Kidney epithelial cell (primary cell): ENCODE measurements around the gene SNED1. TPM values are rescaled to one million over a fixed set of nuclear protein-coding genes. Genes with fewer than 3 reads are reported as not detected.

Experiments
- DNase-seq: peaks from one replicate; pipeline ENCODE4 v3.0.0-alpha.2; 2010; ENCODE audit warnings: low read depth
- H3K27me3 ChIP-seq: 2 replicates; pipeline ENCODE4 v1.6.0; 2011; ENCODE audit warnings: low read length; ENCODE audit not compliant: control insufficient read depth, insufficient read depth
- H3K36me3 ChIP-seq: 2 replicates; pipeline ENCODE4 v1.5.1; 2011; ENCODE audit warnings: low read length; ENCODE audit not compliant: control insufficient read depth, insufficient read depth
- H3K4me3 ChIP-seq: 2 replicates; pipeline ENCODE4 v1.5.1; 2011; ENCODE audit warnings: low read depth, mild to moderate bottlenecking, control low read depth, low read length
- CTCF ChIP-seq: IDR thresholded peaks from 2 replicates; pipeline ENCODE4 v1.5.1; 2011; ENCODE audit warnings: mild to moderate bottlenecking, moderate library complexity, low read length, control low read depth, inconsistent platforms; ENCODE audit not compliant: insufficient read depth, poor library complexity, severe bottlenecking
- total RNA-seq: library from RNA; depleted of rRNA; stranded (reverse); fragments of >200 nt; gene quantifications from 2 replicates; pipeline ENCODE4 v1.2.3, GENCODE V29; 2015

SNED1 gene
- total RNA-seq, 1 donor from 2014 or later: 2.2 TPM

GRCh38 chr2:241066893-241067341 lies 68.5 kb downstream of the SNED1 start:
- TF ChIP-seq CTCF: peak; percentile 2
- Histone ChIP-seq H3K36me3 (no peaks in the 10 kb centered on the region), H3K4me3 (no peak overlapping the region), H3K27me3 (peaks cover 70% of the 10 kb centered on the region)
- DNase-seq: no peak

DNA sequence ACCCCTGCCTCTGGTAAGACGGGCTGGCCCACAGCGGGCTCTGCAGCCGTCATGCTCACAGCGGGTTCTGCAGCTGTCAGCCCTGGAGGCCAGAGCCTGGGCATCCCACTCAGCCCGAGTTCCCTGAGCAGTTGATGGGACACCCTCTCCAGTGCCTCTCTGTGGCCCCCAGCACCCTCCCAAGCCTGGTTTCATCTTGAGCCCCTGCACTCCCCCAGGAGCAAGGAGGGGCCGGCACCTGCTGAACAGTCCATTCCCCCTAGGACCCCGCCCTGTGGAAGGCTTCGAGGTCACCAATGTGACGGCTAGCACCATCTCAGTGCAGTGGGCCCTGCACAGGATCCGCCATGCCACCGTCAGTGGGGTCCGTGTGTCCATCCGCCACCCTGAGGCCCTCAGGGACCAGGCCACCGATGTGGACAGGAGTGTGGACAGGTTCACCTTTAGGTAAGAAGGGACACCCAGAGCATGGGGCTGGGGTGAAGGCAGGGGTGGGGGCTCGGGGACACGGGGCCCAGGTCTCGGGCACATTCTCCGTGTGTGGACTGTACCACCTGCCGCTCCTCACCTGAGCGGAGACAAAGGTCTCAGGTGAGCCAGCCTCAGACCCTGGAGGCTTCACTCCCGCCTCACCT lies 69.2 kb downstream of the SNED1 start:
- TF ChIP-seq CTCF: no peak
- peaks cover 70% of the 10 kb centered on the region for H3K27me3 ChIP-seq
- DNase-seq: no peak
- H3K4me3 ChIP-seq: no peak overlapping the region
- H3K36me3 ChIP-seq: no peaks in the 10 kb centered on the region

DNA sequence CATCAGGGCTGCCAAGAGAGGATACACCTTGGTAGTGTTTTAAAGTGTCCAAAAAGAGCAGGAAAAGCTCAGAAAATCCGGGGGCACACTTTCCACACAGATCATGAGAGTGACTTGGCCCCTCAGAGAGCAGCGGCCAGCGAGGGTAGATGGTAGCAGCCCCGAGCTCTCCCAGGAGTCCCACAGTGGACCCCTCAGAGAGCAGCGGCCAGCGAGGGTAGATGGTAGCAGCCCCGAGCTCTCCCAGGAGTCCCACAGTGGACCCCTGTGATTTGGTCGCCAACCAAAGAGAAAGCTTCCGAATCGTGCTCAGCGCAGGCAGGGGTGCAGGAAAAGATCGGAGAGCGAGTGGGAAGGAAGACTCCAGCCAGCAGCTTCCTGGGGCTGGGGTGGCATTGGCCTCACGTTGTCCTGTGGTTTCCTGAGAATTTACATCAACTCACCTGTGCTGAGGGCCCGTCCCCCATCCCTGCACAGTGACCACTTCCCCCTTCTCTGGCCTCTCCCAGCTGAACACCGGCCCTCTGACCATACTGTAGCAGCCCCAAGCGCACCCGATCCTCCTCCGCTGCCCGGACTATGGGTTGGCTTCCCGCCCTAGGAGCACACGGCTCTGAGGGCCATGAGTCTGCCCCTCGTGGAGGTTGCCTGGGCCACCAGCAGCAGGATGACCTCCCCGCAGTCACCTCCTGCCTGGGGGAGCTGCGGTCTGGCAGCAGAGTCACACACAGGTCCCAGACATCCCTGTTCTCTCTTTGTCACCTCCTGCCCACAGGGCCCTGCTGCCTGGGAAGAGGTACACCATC lies 69.9 kb downstream of the SNED1 start:
- no peak overlapping the region for H3K4me3 ChIP-seq
- H3K36me3 ChIP-seq: no peaks in the 10 kb centered on the region
- TF ChIP-seq CTCF: no peak
- no peak for DNase-seq
- peaks cover 68% of the 10 kb centered on the region for H3K27me3 ChIP-seq

- TF ChIP-seq CTCF: no peak
- H3K27me3 ChIP-seq: peaks cover 65% of the 10 kb centered on the region
- no peak for DNase-seq
- H3K4me3 ChIP-seq: no peak overlapping the region
- H3K36me3 ChIP-seq: no peaks in the 10 kb centered on the region
These were observed 70.8 kb downstream of the SNED1 start for GRCh38 chr2:241068942-241069810.

- no peak for TF ChIP-seq CTCF
These were observed 71.4 kb downstream of the SNED1 start for GRCh38 chr2:241069821-241070281.

More at GRCh38 chr2:241069821-241070281, 71.4 kb downstream of the SNED1 start:
- no peak overlapping the region for H3K4me3 ChIP-seq
- no peaks in the 10 kb centered on the region for H3K36me3 ChIP-seq
- no peak for DNase-seq
- H3K27me3 ChIP-seq: peaks cover 58% of the 10 kb centered on the region
